GM06990 (cell line): ENCODE results near the gene ITGB1BP1.

Source experiments
- DNase-seq: peaks from one replicate; pipeline ENCODE4 v3.0.0-alpha.2; 2011; ENCODE audit not compliant: insufficient read length; ENCODE audit errors: extremely low read depth
- H3K27me3 ChIP-seq: replicated peaks from 2 replicates; pipeline ENCODE4 v1.6.0; 2011; ENCODE audit warnings: low read length; ENCODE audit not compliant: control insufficient read depth, insufficient read depth
- H3K36me3 ChIP-seq: 2 replicates; pipeline ENCODE4 v1.5.1; 2011; ENCODE audit warnings: low read length; ENCODE audit not compliant: control insufficient read depth, insufficient read depth
- H3K4me3 ChIP-seq: replicated peaks from 2 replicates; pipeline ENCODE4 v1.5.1; 2011; ENCODE audit warnings: low read depth, mild to moderate bottlenecking, control low read depth, low read length
- TF ChIP-seq, protein P1 (sequence below): IDR thresholded peaks from 2 replicates; pipeline ENCODE4 v1.5.1; 2011; ENCODE audit warnings: low read length, control low read depth, mild to moderate bottlenecking, inconsistent platforms; ENCODE audit not compliant: insufficient read depth, poor library complexity, severe bottlenecking

Gene ITGB1BP1

DNA sequence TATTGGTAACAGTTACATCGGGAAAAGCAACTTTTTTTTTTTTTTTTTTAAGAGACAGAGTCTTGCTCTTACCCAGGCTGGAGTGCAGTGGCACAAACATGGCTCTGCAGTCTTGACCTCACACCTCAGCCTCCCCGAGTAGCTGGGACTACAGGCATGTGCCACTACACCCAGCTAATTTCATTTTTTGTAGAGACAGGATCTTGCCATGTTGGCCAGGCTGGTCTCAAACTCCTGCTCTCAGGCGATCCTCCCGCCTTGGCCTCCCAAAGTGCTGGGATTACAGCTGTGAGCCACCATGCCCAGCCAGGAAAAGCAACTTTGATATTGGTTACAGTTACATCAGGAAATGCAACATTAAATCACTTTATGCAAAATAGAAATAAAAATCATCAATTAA is 4.6 kb downstream of the ITGB1BP1 start:
- TF ChIP-seq, protein P1, sequence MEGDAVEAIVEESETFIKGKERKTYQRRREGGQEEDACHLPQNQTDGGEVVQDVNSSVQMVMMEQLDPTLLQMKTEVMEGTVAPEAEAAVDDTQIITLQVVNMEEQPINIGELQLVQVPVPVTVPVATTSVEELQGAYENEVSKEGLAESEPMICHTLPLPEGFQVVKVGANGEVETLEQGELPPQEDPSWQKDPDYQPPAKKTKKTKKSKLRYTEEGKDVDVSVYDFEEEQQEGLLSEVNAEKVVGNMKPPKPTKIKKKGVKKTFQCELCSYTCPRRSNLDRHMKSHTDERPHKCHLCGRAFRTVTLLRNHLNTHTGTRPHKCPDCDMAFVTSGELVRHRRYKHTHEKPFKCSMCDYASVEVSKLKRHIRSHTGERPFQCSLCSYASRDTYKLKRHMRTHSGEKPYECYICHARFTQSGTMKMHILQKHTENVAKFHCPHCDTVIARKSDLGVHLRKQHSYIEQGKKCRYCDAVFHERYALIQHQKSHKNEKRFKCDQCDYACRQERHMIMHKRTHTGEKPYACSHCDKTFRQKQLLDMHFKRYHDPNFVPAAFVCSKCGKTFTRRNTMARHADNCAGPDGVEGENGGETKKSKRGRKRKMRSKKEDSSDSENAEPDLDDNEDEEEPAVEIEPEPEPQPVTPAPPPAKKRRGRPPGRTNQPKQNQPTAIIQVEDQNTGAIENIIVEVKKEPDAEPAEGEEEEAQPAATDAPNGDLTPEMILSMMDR = no peak
- Histone ChIP-seq H3K27me3 (no peaks in the 10 kb centered on the region), H3K36me3 (peaks cover 9% of the 10 kb centered on the region), H3K4me3 (no peak overlapping the region)
- no peak for DNase-seq

DNA sequence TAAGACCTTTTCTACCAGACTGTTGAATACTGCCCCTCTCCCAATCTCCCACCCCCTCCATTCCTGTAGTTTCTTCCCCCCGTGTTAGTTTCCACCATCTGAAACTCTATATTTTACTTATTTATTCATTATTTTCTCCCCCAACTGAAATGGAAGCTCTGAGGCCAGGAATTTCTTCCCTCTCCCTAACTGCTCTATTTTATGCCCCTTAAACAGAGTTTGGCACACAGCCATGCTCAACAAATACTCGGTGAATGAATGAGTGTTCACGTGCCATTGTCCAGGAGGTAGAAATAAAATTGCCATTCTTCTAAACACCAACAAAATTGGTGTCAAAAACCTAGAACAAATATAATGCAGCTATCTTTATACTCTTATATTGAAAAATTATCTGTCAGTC is 5.6 kb downstream of the ITGB1BP1 start:
- peaks cover 9% of the 10 kb centered on the region for H3K36me3 ChIP-seq

DNA sequence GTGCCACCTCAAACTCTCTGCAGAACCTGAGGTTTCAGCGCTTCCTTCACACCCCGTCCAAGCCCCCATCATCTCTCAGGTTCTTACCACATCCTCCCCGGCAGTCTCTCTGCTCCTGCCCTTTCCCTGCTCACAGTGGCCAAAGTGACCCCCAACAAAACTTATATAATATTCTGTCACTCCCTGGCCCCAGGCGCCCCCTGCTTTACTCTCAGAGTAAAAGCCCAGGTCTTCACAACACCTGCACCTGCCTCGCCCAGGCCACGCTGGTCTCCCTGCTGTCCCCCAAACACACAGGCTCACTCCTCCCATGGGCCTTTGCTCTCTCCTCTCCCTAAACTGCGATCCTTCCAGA is 6.4 kb downstream of the ITGB1BP1 start:
- no peak for DNase-seq
- H3K36me3 ChIP-seq = peaks cover 10% of the 10 kb centered on the region
- TF ChIP-seq, protein P1 = no peak
- no peaks in the 10 kb centered on the region for H3K27me3 ChIP-seq
- H3K4me3 ChIP-seq = no peak overlapping the region

More for the DNA sequence above, 5.6 kb downstream of the ITGB1BP1 start:
- no peak overlapping the region for H3K4me3 ChIP-seq
- TF ChIP-seq, protein P1 = no peak
- H3K27me3 ChIP-seq = no peaks in the 10 kb centered on the region
- no peak for DNase-seq

DNA sequence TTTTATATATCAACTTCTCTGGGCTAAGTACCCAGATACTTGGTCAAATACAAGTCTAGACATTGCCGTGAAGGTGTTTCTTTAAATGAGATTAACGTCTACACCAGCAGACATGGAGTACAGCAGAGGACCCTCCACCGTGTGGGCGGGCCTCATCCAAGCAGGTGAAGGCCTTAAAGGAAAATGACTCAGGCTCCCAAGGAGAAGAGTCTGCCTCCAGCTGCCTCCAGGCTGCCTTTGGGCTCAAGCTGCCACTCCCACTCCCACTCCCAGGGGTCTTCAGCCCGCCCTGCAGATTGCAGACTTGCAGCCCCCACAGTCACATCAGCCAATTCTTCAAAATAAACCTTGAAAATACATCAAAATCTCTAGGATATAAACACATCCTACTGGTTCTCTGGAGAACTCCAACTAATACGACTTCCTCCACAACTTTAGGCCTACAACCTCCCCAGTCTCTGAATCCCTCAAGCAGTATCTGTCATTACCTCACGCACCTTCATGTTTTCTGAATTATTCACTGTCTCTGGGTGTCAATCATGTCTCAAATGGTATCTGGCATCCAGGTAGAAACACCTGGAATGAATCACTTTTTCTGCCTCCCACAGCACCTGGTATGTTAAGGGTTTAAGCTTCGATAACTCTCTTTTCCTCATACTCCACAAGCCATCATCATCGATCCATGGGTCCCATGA is 6.9 kb downstream of the ITGB1BP1 start:
- H3K27me3 ChIP-seq = no peaks in the 10 kb centered on the region
- H3K36me3 ChIP-seq = peaks cover 11% of the 10 kb centered on the region
- H3K4me3 ChIP-seq = no peak overlapping the region
- no peak for DNase-seq
- TF ChIP-seq, protein P1 = no peak

DNA sequence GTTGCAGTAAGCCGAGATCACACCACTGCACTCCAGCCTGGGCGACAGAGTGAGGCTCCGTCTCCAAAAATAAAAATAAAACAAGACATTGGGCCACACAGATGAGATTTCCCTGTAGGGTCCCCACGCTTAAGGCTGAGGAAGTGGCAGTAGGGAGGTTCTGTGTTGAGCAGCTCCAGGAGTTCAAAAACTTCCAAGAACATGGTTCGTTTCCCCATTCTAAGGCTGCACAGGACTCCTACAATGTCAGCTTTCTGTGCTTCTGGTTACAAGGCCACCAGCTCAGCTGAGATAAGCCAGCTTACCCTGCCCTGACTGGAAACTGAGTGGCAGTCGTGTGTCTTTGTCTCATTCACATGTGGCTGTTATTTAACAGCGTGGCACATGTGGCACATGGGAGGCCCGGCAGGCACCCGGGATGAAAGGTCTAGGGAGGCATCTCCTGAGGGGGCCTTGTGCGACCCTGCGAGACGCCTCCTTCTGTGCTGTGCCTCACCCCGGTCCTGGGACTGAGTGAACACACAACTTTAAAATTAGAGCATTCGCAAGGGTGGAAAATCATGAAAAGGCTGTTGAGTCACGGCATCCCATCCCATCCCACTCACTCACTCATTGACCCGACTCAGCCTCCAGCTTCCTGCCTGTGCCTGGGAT is 7.7 kb downstream of the ITGB1BP1 start:
- TF ChIP-seq, protein P1 = no peak
- H3K27me3 ChIP-seq = no peaks in the 10 kb centered on the region
- no peak for DNase-seq
- H3K4me3 ChIP-seq = no peak overlapping the region
- H3K36me3 ChIP-seq = peaks cover 11% of the 10 kb centered on the region
